GM19438 (cell line): ENCODE data around the gene ATP2C1.

ENCODE experiments used
- ATAC-seq: cut with Tn5 transposase; IDR thresholded peaks from one replicate; pipeline ENCODE4 v1.9.1; 2021; ENCODE audit warnings: low read depth; ENCODE audit not compliant: unreplicated experiment

Gene ATP2C1

DNA sequence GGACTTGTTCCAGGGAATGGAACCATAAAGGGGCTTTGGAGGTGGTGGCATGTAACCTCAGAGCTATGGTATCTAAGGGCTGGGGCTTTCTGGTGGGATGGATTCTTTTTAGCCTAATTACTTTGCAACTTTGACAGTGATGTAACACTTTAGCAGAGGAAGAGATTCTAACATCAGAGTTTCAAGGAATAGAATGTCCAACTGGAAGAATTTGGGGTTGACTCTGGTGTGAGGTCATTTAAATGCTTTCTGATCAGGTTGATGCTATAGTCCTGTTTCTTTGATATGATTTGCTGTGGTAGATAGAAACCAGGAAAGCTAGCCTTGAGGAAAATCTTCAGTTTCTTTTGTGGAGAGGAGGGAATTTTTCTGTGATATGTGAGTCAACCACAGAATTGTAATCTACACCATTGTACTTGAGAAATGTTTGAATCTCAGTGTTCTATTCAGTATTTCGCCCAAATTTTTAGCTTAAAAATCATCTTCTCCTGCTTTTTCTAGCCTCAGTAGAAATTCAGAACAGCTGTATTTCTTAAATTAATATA is 40.0 kb downstream of the ATP2C1 start:
- ATAC-seq: no peak

DNA sequence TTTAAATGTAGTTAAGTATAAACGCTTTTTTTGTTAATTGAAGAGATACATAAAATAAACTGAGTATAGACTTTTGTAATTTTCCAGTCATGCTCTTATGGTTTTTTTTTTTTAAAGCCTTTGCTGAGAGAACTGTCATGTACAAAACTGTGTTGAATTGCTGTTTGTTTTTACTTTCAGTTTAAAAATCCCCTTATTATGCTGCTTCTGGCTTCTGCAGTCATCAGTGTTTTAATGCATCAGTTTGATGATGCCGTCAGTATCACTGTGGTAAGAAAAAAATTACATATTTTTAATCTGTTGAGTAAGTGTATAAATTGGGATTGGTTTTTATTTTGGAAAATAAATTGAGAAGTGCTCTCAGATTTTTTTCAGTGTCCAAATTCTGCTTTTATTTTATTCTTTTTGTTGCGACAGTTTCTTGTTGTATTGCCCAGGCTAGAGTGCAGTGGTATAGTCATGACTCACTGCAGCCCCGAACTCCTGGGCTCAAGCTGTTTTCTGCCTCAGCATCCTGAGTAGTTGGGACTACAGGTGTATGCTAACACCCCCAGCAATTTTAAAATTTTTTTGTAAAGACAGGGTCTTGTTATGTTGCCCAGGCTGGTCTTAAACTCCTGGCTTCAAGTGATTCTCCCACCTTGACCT is 40.7 kb downstream of the ATP2C1 start:
- no peak for ATAC-seq

DNA sequence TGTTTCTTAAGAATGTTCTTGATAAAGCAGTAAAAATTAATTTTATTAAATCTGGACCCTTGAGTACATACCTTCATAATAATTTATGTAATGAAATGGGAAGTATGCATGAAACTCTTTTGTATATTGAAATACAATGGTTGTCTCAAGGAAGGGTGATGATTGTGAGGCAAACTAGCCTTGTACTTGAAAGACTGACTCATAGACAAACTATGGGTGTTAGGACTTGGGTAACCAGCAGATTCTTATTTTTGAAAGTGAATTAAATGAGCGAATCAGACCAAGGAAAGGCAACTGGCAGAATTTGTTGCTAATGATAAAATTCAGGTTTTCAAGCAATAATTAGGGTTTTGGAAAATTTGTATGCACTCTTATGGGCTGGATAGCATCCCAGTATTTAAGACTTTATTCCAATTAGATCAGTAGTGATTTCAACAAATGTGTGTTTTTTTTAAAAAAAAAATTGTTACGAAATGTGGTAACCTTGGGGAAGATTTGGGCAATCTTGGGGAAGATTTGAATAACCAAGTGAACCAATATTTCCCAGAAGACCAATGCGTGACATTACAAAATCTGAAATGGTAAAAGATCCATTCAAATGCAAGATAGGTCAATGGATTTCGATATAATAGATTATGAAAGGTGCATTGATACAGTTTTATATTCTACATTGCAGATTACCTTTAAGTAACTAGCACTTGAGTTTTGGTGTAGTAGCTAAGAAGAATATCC is 42.0 kb downstream of the ATP2C1 start:
- no peak for ATAC-seq

DNA sequence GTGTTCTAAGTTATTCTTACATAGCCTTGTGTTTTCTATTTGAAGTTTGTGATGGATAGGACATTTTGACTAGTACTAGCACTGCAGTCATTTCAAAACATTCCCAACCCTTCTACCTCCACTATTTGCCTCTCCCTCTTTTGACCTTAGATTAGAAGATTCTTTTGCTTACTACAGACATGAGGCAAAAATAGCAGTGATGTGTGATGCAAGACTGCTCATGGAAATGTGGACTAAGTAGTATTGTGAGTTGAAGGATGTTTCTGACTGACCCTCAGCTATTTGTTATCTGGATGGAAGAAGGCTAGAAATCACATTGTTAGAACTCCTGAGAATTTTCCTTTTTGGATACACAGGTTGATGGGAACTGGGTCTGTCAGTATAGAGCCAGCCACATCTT is 45.9 kb downstream of the ATP2C1 start:
- no peak for ATAC-seq

DNA sequence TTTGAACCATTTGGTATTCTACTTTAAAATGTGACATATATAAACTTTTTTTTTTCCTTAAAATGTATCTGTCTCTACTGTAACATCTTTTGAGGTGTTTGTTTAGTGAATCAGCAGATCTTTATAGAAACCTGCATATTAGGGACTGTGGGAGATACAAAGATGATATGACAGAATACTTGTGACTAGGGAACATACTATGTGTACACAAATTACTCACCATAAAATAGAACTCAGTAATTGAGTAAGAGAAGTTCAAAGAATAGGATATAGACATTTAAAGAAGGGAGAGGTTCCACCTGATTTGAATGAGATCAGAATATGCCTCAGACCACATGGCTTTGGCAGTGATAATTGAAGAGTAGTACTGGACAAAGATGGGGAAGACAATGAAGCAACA is 47.9 kb downstream of the ATP2C1 start:
- no peak for ATAC-seq

DNA sequence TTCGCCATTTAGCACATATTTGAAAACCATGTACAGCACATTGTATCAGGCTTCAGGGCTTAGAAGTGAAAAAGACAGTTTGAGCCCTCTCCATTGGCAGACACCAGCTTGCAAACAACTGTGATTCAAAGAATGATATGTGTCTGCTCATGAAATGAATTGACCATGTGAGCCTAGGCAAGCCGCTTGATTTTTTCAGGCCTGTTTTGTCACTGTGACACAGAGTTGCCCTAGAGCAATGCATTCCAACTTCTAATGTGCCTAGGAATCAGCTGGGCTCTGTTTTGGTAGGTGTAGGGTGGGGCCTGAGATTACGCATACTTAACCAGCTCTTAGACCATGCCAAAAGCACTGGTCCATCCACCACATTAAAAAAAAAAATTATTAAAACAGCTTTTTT is 53.0 kb downstream of the ATP2C1 start:
- ATAC-seq: no peak

DNA sequence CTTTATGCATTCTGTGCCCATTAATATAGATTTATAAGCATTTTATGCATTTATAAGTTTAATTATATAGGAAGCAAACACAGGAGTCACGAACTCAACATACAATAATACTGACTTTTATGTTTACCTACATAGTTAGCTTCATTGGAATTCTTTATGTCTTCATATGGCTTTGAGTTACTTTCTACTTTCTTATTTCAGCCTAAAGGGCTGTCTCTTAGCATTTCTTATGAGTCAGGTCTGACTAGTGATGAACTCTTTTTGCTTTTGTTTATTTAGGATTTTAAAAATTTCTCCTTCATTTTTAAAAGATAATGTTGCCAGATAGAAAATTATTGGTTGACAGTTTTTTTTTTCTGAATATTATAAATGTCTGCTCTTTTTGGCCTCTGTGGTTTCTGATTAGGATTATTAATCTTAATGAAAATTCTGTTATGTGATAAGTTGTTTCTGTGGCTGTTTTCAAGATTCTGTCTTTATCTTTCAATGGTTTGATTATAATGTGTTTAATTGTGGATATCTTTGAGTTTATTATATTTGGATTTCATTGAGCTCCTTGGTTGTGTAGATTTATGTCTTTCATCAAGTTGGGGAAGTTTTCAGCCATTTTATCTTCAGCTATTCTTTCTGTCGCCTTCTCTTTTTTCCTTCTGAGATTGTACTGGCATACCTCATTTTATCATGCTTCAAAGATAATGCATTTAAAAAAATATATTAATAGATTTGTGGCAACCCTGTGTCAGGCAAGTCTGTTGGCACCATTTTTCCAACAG is 54.3 kb downstream of the ATP2C1 start:
- no peak for ATAC-seq

DNA sequence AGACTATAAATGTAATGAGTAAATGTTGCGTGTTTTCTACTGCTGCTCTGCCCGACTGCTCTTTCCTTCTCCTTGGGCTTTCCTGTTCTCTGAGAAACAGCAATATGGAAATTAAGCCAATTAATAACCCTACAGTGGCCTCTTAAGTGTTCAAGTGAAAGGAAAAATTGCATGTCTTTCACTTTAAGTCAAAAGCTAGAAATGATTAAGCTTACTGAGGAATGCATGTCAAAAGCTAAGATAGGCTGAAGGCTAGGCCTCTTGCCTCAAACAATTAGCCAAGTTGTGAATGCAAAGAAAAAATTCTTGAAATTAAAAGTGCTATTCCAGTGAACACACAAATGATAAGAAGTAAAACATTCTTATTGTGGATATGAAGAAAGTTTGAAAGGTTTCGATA is 55.0 kb downstream of the ATP2C1 start:
- ATAC-seq: no peak

DNA sequence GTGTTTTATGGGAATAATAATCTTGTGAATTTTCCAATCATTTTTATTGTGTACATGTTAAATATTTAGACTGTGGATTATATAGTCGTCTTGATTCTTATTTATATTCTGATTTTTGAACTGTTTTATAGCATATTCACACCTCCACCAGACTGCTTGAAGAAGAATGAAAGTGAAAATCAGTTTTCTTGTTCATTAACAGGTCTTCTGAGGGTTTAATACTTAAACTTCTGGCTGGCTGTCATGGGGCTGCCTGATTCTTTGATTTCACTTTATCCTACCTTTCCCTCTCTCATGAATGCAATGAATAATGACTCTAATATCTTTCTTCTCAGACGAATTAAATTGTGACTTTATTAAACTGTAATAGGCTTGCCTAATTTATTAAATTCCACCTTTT is 56.2 kb downstream of the ATP2C1 start:
- ATAC-seq: peak; percentile 88

DNA sequence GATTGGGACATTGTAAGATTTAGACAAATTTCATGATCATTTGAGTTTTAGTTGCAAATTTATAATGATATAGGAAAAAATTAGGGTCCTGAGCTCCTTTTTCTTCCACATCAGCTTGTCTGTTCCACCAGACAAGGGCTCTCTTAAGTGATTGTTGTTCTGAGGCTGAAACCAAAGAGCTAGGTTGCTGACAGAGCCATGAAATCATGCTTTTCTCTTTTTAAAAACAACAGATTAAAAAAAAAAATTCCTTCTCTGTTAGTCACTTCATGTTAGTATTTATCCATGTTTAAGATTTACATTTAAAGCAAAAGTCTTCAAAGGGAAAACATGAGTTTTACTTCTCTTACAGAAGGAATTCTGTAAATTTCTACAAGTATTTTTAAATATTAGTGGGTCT is 56.8 kb downstream of the ATP2C1 start:
- no peak for ATAC-seq

DNA sequence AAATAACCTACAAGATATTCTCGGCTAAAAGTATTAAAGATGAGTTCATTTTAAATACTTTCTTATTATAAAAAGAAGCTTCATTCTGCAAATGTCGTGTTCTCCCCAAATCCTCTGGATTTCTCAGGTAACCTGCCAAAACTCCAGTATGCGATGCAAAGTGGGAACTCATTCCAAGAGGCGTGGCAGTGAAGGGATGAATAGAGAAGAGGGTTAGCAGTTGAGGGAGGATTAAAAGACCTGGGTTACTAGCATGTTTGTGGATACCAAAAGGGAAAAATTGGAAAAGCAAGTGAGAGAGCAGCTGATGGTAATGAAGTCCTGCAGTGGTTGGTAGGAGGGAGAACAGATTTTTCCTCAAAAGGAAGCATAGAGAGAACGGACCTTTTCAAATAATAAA is 61.6 kb downstream of the ATP2C1 start:
- ATAC-seq: no peak

DNA sequence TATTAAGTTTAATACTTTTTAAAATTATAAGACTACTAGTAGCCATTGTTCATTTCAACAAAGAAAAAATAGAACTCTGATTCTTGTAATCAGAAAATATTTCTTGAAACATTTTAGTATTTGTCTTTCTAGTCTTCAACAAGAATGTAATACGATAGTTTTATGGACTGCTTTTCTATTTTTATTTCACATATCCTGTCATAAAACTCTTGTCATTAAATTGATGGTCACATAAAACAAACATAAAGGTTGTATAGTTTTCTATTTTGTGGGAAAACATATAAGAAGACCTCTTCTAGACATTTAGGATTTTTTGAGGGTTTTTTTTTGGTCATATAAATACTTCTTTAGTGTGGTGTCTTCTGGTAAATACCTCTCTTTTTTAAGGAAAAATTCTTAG is 62.4 kb downstream of the ATP2C1 start:
- ATAC-seq: no peak

DNA sequence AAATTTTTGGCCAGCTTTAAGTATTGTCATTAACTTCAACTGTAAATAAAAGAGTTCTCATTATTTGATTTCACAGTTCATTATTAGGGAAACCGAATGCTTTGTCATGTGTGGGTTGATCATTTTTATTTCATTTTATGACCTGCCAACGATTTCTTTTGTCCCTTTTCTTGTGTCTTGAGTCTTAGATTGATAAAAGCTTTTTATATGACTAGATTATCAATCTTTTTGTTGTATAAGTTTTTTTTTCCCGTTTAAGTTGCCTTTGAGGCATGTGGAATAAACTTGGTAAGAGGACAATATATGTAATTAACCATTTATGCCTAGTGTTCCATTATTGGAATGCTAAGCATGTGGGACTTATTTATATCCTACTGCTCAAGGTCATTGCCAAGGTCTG is 62.8 kb downstream of the ATP2C1 start:
- ATAC-seq: no peak

DNA sequence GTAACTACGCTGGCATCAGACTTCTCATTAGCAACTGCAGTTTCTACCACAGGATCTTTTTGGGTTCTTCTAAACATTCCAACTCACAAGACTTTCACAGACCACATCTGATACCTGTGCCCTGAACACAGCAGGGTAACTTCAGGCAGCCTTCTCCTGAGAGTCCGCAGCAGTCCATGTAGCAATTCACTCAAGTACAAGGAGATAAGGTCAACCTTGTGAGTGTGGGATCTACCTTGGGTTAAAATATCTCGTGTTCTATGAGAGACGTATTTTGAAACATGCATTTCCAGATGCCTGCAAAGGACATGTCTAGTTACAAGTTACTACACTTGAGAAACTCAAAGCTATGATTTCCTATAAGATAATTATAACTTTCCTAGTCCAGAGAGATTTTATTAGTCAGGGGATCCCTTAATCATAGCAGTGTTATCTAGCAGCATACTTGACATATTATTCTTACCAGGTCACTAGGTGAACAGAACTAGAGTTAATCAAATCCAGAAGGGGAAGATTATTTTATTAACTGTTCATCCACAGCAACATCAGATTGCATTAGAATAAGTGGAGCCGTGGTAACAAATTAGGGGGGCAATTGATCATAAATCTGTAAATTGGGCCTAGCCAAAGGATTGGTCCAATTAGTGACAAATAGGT is 66.4 kb downstream of the ATP2C1 start:
- ATAC-seq: no peak

DNA sequence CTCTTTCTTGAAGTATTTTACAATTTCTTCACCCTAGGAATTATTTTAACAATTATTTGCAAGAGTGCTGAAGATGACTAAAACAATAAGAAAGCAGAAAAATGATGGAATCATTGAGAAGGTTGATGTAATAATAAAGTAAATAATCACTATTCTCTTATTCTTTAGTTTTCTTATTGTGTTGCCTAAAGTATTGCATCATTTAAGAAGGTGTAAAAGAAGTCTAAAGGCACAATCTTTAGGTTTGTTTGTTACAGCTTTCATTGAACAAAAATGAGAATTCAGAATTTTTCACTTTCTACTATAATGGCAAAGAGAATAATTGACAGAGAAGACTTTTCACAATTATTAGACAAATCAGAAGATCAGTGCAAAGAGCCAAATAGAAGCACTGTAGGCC is 67.6 kb downstream of the ATP2C1 start:
- ATAC-seq: no peak

DNA sequence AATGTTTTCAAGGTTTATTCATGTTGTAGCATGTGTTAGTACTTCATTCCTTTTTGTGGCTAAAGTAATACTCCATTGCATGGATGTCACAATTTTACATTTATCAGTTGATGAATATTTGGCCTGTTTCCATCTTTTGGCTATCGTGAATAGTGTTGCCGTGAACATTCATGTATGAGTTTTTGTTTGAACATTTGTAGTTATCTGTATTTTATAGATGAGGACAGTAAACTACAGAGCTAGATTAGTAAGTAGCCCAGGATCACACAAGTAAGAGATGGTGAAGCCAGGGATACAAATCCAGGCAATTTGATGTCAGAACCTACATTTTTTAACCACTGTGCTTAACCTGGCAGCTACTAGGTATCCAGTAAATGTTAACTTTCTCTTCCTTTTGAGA is 69.6 kb downstream of the ATP2C1 start:
- ATAC-seq: no peak

DNA sequence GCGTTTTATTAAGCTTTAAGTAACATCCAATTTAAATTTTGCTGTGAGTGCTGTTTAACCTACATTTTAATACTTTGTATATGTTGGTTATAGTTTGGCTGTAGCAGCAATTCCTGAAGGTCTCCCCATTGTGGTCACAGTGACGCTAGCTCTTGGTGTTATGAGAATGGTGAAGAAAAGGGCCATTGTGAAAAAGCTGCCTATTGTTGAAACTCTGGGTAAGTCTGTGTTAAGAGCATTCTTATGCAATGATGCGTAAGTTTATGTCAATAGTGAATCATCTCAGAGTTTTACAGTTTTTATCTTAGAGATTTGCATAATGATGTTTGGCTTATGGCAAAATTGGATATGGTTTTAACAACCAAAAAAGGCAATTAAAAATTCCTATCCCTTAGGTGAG is 70.0 kb downstream of the ATP2C1 start:
- ATAC-seq: no peak

DNA sequence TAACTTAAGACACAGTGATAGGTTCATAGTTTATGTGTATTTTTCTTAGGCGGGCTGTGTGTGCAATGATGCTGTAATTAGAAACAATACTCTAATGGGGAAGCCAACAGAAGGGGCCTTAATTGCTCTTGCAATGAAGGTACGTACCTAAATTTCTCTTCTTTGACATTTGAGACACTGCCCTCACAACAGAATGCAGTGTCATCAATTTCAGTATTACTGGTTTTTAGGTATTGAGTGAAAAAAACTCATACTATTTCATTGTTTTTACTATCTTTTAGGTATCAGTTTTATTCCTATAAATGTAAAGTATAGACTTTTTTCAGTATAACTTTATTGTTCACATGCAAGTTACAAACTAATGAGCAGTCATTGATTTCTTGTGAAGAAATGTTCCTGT is 73.4 kb downstream of the ATP2C1 start:
- no peak for ATAC-seq

DNA sequence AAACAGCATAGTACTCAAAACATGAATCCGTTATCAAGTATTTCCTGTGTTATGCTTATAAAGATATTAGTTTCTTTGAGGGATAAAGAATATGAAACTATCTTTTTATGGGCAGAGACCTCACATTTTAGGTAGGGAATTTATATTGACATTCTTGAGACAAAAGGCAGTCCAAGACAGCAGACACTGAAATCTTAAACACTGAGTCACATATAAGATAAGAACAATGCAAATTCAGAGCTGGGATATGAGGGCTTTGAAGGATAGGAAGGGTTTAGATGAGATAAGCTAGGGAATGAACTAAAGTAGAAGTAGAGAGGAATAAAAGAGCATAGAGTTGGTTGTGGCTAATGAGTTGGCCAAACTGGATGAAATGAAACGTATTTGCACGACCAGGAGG is 74.3 kb downstream of the ATP2C1 start:
- ATAC-seq: no peak

DNA sequence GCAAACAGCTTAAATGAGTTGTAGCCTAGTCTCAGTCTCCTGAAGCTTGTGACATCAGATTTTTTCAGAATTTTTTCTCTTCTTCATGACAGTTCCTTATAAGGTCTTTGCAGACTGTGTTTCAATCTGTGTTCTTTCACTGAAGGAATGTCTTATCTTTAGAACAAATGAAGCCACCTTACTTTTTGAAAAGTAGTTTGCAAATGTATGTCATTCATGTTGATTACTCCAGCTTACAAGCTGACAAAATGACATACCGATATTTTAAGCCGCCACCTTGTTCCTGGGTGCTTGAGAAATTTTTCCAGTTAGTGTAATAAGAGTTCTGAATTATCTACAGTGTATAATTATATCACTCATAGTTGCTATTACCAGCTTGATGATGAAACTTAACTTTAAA is 75.7 kb downstream of the ATP2C1 start:
- no peak for ATAC-seq

DNA sequence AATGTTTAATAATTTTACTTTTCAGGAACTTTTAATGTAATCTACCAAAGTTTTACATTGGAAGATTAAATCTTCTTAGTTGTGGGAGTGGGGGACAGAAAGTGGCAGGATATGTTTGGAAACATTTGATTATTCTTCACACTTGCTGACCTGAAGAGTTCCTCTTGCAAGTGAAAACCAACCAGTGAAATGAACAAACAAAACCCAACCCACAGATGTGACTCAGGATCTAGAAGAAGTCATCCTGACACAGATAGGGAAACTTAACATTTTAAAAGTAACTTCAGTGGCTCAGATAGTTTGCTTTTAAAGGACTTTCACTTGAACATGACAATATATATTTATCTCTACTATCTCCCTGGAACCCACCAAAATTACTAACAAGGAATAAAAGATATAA is 77.3 kb downstream of the ATP2C1 start:
- no peak for ATAC-seq
